KOPT-K1 (cell line): Measurements from ENCODE around the gene C1orf210.

Source experiments
- H3K27ac ChIP-seq: fragments of 200-600 bp; sonication (generic); 2 replicates; pipeline ENCODE4 v1.5.1; 2016; ENCODE audit warnings: antibody characterized with exemption, mild to moderate bottlenecking, low read depth, low read length; ENCODE audit not compliant: poor library complexity, severe bottlenecking
- H3K36me3 ChIP-seq: fragments of 200-600 bp; sonication (generic); 2 replicates; pipeline ENCODE4 v1.5.1; 2017; ENCODE audit warnings: antibody characterized with exemption, mild to moderate bottlenecking, low read length, moderate library complexity; ENCODE audit not compliant: insufficient read depth
- H3K9me3 ChIP-seq: fragments of 200-600 bp; sonication (generic); 2 replicates; pipeline ENCODE4 v1.5.1; 2017; ENCODE audit warnings: antibody characterized with exemption, low read length, mild to moderate bottlenecking; ENCODE audit not compliant: insufficient read depth, poor library complexity, severe bottlenecking

Gene C1orf210

GRCh38 chr1:43275826-43276620 lies 9.4 kb downstream of the C1orf210 start:
- Histone ChIP-seq H3K36me3 (no peaks in the 10 kb centered on the region), H3K9me3 (peaks cover 12% of the 10 kb centered on the region), H3K27ac (no peak overlapping the region)

- no peaks in the 10 kb centered on the region for H3K36me3 ChIP-seq
- peaks cover 12% of the 10 kb centered on the region for H3K9me3 ChIP-seq
- no peak overlapping the region for H3K27ac ChIP-seq
These were observed 10.6 kb downstream of the C1orf210 start for GRCh38 chr1:43274804-43275180.

- Histone ChIP-seq H3K27ac (no peak overlapping the region), H3K36me3 (no peaks in the 10 kb centered on the region), H3K9me3 (peaks cover 12% of the 10 kb centered on the region)
These were observed 11.1 kb downstream of the C1orf210 start for GRCh38 chr1:43274125-43274803.

DNA sequence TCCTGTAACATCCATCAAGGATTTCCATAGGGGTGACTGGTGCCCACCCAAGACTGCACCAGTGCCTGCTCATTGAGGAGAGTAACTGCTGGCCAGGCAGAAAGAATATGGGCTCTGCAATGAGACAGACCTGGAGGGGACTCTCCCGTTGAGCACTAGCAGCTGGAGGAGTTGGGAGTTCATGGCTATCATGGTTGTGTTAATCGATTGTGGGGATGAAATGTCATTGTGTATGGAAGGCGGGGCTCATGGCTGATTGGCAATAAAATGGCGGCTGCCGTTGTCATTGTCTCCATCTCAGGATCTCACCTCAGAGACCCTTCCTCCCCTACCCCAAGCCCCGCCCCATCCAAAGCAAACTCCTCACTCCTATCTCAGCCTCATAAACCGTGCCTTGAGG lies 11.7 kb downstream of the C1orf210 start:
- H3K27ac ChIP-seq = no peak overlapping the region
- H3K9me3 ChIP-seq = peaks cover 12% of the 10 kb centered on the region
- H3K36me3 ChIP-seq = no peaks in the 10 kb centered on the region

DNA sequence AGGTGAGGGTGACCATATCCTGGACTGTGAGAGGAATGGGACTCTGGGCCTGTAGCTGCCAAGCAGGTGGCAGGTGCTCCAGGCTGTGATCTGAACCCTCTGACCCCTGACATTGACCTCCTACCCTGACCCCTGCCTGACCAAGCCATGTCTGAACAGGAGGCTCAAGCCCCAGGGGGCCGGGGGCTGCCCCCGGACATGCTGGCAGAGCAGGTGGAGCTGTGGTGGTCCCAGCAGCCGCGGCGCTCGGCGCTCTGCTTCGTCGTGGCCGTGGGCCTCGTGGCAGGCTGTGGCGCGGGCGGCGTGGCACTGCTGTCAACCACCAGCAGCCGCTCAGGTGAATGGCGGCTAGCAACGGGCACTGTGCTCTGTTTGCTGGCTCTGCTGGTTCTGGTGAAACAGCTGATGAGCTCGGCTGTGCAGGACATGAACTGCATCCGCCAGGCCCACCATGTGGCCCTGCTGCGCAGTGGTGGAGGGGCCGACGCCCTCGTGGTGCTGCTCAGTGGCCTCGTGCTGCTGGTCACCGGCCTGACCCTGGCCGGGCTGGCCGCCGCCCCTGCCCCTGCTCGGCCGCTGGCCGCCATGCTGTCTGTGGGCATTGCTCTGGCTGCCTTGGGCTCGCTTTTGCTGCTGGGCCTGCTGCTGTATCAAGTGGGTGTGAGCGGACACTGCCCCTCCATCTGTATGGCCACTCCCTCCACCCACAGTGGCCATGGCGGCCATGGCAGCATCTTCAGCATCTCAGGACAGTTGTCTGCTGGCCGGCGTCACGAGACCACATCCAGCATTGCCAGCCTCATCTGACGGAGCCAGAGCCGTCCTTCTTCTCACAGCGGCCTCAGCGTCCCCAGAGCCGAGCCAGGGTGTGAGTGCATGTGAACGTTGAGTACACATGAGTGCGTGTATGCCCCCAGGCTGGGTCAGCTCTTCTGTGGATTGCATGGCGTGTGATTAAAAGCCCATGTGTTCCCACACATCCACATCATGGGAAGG lies 12.5 kb downstream of the C1orf210 start:
- Histone ChIP-seq H3K36me3 (no peaks in the 10 kb centered on the region), H3K27ac (no peak overlapping the region), H3K9me3 (peaks cover 12% of the 10 kb centered on the region)

DNA sequence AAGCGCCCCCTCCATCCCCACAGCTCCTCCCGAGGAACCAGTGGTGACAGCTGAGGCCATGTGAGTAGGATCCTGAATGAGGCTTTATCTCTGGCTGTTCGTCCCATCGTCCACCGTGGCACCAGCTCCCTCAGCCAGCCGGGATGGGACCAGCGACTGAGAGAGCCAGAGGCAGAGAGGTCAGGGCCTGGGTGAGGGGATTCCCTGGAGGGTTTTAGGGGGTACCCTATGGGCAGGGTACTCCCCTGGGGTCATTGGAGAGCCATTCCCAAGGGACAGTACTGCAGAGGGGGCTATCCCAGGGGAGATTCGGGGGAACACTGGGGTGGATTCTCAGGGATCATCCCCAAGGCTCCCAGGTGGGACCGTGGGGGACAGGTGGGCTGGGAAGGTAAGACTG lies 13.2 kb downstream of the C1orf210 start:
- H3K27ac ChIP-seq = no peak overlapping the region

DNA sequence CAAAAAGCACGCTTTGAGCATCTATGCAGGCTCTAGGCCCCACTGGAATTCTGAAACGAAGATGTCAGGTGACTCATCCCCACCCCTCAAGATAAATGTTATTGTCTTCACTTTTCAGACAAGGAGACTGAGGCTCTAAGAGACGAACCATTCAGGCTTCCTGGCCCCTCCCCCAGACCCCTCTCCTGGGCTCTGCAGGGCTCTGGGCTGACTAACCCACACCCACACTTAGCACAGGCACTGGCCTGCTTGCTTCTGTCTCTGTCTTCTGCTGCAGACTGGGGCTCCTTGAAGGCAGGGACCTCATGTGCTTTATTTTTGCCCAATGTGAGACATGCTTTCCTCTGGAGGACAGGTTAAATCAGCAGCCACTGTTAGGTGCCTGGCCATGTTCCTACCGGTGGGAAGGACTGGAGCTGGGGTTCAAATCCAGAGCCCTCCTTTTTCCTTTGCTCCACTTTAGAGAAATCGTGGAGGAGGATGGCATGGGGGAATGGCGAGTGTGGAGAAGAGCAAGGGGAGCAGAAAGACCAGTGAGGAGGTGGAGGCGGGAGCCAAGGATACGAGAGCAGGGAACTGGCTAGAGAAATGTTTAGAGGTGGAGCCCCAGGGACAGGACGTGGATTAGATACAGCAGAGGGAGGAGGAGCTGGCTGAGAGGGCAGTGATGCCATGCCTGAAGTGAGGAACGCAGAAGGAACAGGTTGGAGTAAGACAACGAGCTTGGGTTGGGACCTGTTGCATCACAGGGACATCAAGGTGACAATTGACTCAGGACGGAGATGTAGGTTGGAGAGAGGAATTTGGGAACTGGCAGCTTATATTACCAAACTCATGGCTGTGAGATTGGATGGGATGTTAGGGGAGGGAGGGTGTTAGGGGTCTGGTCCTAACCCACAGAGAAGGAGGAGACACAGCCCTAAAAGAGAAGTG lies 13.9 kb downstream of the C1orf210 start:
- no peaks in the 10 kb centered on the region for H3K36me3 ChIP-seq
- no peak overlapping the region for H3K27ac ChIP-seq

More for the DNA sequence above, 13.2 kb downstream of the C1orf210 start:
- H3K36me3 ChIP-seq = no peaks in the 10 kb centered on the region
- peaks cover 12% of the 10 kb centered on the region for H3K9me3 ChIP-seq

DNA sequence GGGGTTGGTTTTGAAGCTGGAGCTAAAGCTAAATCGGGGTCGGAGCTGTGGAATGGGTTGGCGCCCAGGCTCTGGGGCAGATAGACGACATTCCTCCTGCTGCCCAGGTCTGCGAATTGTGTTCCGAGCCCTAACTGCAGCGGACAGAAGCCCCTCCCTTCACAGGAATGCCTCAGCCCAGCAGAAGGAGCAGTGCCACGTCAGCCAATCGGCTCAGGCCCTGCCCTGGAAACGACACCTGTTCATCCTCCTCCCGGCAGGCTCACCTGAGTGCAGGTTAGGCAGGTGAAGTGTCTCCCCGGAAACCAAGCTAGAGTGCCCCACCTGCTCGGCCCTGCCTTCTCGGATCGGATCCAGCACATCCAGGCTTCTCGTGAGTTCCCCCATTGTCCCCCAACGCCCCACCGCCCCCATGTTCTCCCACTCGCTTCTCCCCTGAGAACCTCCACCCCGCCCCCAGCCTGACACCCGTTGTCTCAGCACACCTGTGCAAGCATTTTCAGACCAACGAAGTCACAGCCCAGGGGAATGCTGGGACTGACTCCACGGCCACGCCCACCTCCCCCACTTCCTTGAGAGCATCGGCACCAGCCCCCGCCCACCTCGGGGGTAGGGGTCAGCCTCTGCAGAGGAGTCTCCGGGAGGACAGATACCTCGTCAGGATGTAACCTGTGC lies 14.8 kb downstream of the C1orf210 start:
- H3K36me3 ChIP-seq = no peaks in the 10 kb centered on the region
- peaks cover 12% of the 10 kb centered on the region for H3K9me3 ChIP-seq

More for the DNA sequence above, 13.9 kb downstream of the C1orf210 start:
- peaks cover 12% of the 10 kb centered on the region for H3K9me3 ChIP-seq

DNA sequence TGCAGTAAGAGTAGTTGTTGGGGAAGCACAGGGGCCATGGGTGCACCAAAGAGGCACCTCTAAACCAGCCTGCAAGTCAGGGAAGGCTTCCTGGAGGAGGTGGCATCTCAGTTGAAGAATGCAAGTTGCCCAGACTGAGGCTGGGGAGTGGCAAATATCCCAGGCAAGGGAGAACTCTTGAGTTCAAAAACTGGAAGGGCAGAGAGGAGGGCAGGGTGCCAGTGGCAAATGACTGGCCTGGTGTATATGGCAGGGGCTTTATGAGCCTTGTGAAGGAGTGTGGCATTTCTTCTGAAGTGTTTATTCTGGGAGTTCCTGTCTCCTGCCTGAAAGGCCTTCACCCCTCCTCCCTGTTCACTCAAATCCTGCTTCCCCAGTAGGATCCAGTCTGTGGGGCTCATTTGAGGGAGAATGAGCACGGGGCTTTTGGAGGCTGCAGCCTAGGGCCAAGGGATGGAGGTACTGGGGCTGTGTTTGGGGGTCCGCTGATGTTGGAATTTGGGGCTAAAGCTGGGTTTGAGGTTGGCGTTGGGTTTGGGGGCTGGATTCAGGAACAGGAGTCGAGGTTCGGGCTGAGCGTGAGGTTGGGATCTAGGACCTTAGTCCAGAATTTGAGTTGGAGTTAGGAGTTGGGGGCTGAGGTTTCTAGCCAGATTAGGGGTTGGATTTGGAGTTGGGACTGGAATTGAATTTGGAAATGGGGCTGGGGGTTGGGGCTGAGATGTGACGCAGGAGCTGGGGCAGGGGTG lies 15.6 kb downstream of the C1orf210 start, which contains the start of gene TMEM125:
TMEM125 (plus strand) TSS at position 357 of the 749 bp plus-strand sequence. CDS start 2,740 bp downstream, outside the sequence.
- no peak within 1 kb of the TSS for H3K27ac ChIP-seq
- peaks cover 9% of the 10 kb centered on the region for H3K9me3 ChIP-seq
- no peaks in the 10 kb centered on the region for H3K36me3 ChIP-seq

More for the DNA sequence above, 14.8 kb downstream of the C1orf210 start:
- no peak overlapping the region for H3K27ac ChIP-seq

DNA sequence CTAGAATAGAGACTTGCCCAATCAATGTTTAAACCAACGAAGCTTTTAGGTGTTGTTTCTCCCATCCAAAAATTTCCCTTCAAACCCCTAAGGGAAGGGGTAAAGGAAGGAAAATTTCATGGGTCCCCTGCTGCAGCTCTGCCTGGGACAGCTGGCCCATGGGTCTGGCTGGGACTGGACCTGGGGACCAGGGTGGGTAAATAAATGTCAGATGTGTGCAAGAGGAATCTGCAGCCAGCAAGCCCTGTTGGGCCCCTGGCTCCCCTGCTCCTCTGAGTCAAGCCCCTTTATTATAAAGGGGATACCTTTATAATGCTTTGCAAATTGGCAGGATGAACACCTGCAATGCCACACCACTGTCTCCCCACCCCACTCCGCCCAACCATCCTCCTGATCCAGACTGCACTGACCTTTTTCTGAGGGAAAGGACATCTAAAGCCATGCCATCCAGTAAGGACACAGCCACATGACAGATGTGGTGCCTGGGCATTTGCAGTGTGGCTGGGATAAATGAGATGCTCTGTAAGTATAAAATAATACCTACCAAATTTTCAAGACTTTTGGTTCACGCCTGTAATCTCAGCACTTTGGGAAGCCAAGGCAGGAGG lies 17.5 kb downstream of the C1orf210 start:
- no peaks in the 10 kb centered on the region for H3K36me3 ChIP-seq
- H3K27ac ChIP-seq = no peak overlapping the region
- peaks cover 13% of the 10 kb centered on the region for H3K9me3 ChIP-seq

DNA sequence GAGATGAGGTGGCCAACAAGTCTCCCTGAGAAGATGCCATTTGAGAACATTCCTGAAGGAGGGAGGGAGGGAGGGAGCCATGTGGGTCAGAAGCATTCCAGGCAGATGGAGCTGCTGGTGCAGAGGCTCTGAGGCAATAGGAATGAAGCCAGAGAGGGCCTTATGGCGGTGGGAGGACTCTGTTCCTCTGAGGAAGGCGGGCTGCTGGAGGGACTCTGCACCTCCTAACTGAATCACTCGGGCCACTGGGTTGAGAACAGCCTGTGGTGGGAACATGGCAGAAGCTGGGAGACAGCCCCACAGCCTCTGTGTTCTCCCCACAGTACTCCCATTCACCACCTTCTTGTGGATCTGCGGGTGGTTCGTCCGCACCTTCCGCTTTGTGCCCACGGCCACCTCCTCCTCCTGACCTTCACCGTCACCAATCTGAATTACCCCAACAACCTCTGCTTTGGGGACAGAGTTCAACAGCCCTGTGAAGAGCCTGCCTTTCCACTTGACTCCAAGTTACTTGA lies 18.0 kb downstream of the C1orf210 start:
- Histone ChIP-seq H3K36me3 (no peaks in the 10 kb centered on the region), H3K9me3 (peaks cover 18% of the 10 kb centered on the region), H3K27ac (no peak overlapping the region)

- Histone ChIP-seq H3K9me3 (peaks cover 22% of the 10 kb centered on the region), H3K36me3 (no peaks in the 10 kb centered on the region), H3K27ac (no peak overlapping the region)
These were observed 18.5 kb downstream of the C1orf210 start for GRCh38 chr1:43266881-43267280.
